HepG2 (cell line): Measurements from ENCODE around the gene CACNG7. TPM values are rescaled to one million over a fixed set of nuclear protein-coding genes. Genes with fewer than 3 reads are reported as not detected.

Source experiments
- BRD4 ChIP-seq: sonication (generic); formaldehyde crosslinking; IDR thresholded peaks from 2 replicates; pipeline ENCODE4 v1.4.0; 2020; ENCODE audit warnings: missing genetic modification reagents
- CBX1 ChIP-seq: IDR thresholded peaks from one replicate; pipeline ENCODE4 v1.6.1; 2016; ENCODE audit warnings: antibody characterized with exemption, low read depth
- CENPT ChIP-seq: sonication (generic); formaldehyde crosslinking; IDR thresholded peaks from 2 replicates; pipeline ENCODE4 v1.8.0; 2022; ENCODE audit warnings: low read depth, mild to moderate bottlenecking, moderate library complexity, missing genetic modification reagents
- ELF1 ChIP-seq: sonication (generic); formaldehyde crosslinking; IDR thresholded peaks from 2 replicates; pipeline ENCODE4 v1.4.0; 2020; ENCODE audit warnings: missing genetic modification reagents
- ERF ChIP-seq: IDR thresholded peaks from 2 replicates; pipeline ENCODE4 v1.6.1; 2018; ENCODE audit warnings: missing biosample characterization, missing genetic modification reagents
- GATA4 ChIP-seq: sonication (generic); IDR thresholded peaks from 2 replicates; pipeline ENCODE4 v1.6.1; 2016; ENCODE audit warnings: antibody characterized with exemption, low read depth, borderline replicate concordance
- HNF4A ChIP-seq: sonication (generic); formaldehyde crosslinking; IDR thresholded peaks from 2 replicates; pipeline ENCODE4 v1.4.0; 2020; ENCODE audit warnings: missing genetic modification reagents
- MEF2D ChIP-seq: sonication (generic); formaldehyde crosslinking; IDR thresholded peaks from 2 replicates; pipeline ENCODE4 v1.5.1; 2020; ENCODE audit warnings: mild to moderate bottlenecking, missing genetic modification reagents
- NFE2L2 ChIP-seq: fragments of 150-350 bp; IDR thresholded peaks from 2 replicates; pipeline ENCODE4 v1.6.1; 2014; ENCODE audit warnings: low read length
- PHF5A ChIP-seq: IDR thresholded peaks from one replicate; pipeline ENCODE4 v1.6.1; 2018; ENCODE audit warnings: low read depth, missing genetic modification reagents; ENCODE audit not compliant: unreplicated experiment
- RFX5 ChIP-seq: IDR thresholded peaks from 2 replicates; pipeline ENCODE4 v1.6.1; 2011; ENCODE audit warnings: low read depth, low read length, improper control_type of control experiment
- STAT5B ChIP-seq: sonication (generic); formaldehyde crosslinking; IDR thresholded peaks from 2 replicates; pipeline ENCODE4 v1.4.0; 2020; ENCODE audit warnings: missing genetic modification reagents
- THAP11 ChIP-seq: IDR thresholded peaks from 2 replicates; pipeline ENCODE4 v1.6.1; 2016; ENCODE audit warnings: missing biosample characterization, missing genetic modification reagents
- WIZ ChIP-seq: sonication (generic); formaldehyde crosslinking; IDR thresholded peaks from 2 replicates; pipeline ENCODE4 v1.5.1; 2020; ENCODE audit warnings: mild to moderate bottlenecking, missing genetic modification reagents
- XRCC5 ChIP-seq: fragments of 200-400 bp; formaldehyde crosslinking; optimal IDR thresholded peaks from 2 replicates; pipeline ENCODE3; 2017; ENCODE audit warnings: mild to moderate bottlenecking, low read length
- ZNF577 ChIP-seq: sonication (generic); formaldehyde crosslinking; IDR thresholded peaks from 2 replicates; pipeline ENCODE4 v1.4.0; 2020; ENCODE audit warnings: mild to moderate bottlenecking, low read depth, missing genetic modification reagents, borderline replicate concordance
- ZNF644 ChIP-seq: IDR thresholded peaks from 2 replicates; pipeline ENCODE4 v1.6.1; 2016; ENCODE audit warnings: low read depth
- polyA plus RNA-seq, 8 experiments: library from polyadenylated mRNA; depleted of rRNA in 3 of 8; stranded (reverse) in 7 of 8; unstranded in 1 of 8; fragments of >200 nt; fragmentation: Illumina TruSeq in 4 of 8; extraction: Trizol in 4 of 8; gene quantifications; 2 replicates each; pipeline versions ENCODE4 v1.2.1 to v1.2.3, GENCODE V29; 2011 to 2016; ENCODE audit warnings: low read depth in 4 of 8, missing spikeins in 1 of 8, mixed read lengths in 1 of 8; ENCODE audit not compliant: insufficient read depth in 1 of 8
- total RNA-seq, 5 experiments: library from RNA; depleted of rRNA; stranded (reverse); fragments of >200 nt; fragmentation: Illumina TruSeq; extraction: Trizol; gene quantifications; 2 replicates each; pipeline ENCODE4 v1.2.3, GENCODE V29; 2016; ENCODE audit warnings: low read depth in 1 of 5
- TF ChIP-seq, protein P1 (sequence below): sonication (generic); formaldehyde crosslinking; IDR thresholded peaks from 2 replicates; pipeline ENCODE4 v1.5.1; 2020; ENCODE audit warnings: mild to moderate bottlenecking, missing genetic modification reagents, borderline replicate concordance
- TF ChIP-seq, protein P2 (sequence below): sonication (generic); formaldehyde crosslinking; IDR thresholded peaks from 2 replicates; pipeline ENCODE4 v1.4.0; 2020; ENCODE audit warnings: missing genetic modification reagents
- TF ChIP-seq, protein P3 (sequence below): sonication (generic); formaldehyde crosslinking; IDR thresholded peaks from 2 replicates; pipeline ENCODE4 v1.5.0; 2020; ENCODE audit warnings: missing genetic modification reagents
- TF ChIP-seq, protein P4 (sequence below): sonication (generic); formaldehyde crosslinking; IDR thresholded peaks from 2 replicates; pipeline ENCODE4 v1.8.1; 2022; ENCODE audit warnings: mild to moderate bottlenecking, missing genetic modification reagents
- TF ChIP-seq, protein P5 (sequence below): sonication (generic); formaldehyde crosslinking; IDR thresholded peaks from 2 replicates; pipeline ENCODE4 v1.4.0; 2020; ENCODE audit warnings: missing genetic modification reagents, mild to moderate bottlenecking, borderline replicate concordance

The CACNG7 gene
- total and polyA plus RNA-seq, 2 of the 13 experiments (the other 11 are each of a cell fraction or from before 2014, with no cell fraction given), result not detected

DNA sequence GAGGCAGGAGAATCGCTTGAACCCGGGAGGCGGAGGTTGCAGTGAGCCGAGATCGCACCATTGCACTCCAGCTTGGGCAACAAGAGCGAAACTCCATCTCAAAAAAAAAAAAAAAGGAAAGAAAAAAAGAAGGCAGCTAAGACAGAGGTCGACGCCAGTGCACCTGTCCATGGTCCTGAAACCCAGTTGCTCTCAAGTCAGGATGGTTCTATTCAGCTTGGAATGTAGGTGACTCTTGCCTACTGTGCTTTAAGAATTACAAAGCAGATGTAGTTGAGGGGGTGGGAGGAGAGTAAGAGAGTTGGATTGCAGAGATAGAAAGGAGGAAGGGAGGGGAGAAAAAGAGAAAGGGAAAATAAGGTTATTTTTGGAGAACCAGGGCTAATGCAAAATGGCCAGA is 18.7 kb downstream of the CACNG7 start (continued):
- TF ChIP-seq, protein P1, sequence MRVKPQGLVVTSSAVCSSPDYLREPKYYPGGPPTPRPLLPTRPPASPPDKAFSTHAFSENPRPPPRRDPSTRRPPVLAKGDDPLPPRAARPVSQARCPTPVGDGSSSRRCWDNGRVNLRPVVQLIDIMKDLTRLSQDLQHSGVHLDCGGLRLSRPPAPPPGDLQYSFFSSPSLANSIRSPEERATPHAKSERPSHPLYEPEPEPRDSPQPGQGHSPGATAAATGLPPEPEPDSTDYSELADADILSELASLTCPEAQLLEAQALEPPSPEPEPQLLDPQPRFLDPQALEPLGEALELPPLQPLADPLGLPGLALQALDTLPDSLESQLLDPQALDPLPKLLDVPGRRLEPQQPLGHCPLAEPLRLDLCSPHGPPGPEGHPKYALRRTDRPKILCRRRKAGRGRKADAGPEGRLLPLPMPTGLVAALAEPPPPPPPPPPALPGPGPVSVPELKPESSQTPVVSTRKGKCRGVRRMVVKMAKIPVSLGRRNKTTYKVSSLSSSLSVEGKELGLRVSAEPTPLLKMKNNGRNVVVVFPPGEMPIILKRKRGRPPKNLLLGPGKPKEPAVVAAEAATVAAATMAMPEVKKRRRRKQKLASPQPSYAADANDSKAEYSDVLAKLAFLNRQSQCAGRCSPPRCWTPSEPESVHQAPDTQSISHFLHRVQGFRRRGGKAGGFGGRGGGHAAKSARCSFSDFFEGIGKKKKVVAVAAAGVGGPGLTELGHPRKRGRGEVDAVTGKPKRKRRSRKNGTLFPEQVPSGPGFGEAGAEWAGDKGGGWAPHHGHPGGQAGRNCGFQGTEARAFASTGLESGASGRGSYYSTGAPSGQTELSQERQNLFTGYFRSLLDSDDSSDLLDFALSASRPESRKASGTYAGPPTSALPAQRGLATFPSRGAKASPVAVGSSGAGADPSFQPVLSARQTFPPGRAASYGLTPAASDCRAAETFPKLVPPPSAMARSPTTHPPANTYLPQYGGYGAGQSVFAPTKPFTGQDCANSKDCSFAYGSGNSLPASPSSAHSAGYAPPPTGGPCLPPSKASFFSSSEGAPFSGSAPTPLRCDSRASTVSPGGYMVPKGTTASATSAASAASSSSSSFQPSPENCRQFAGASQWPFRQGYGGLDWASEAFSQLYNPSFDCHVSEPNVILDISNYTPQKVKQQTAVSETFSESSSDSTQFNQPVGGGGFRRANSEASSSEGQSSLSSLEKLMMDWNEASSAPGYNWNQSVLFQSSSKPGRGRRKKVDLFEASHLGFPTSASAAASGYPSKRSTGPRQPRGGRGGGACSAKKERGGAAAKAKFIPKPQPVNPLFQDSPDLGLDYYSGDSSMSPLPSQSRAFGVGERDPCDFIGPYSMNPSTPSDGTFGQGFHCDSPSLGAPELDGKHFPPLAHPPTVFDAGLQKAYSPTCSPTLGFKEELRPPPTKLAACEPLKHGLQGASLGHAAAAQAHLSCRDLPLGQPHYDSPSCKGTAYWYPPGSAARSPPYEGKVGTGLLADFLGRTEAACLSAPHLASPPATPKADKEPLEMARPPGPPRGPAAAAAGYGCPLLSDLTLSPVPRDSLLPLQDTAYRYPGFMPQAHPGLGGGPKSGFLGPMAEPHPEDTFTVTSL (CRISPR knock-in tag), result no peak
- TF ChIP-seq BRD4 (CRISPR knock-in tag) (no peak), ERF (CRISPR knock-in tag) (0 out of 2 replicates have a peak, but pooled peaks have one; percentile 47), HNF4A (CRISPR knock-in tag) (no peak), ELF1 (CRISPR knock-in tag) (no peak), RFX5 (no peak), CBX1 (no peak), MEF2D (CRISPR knock-in tag) (peak; percentile 52; the same call in 1 of the 2 replicates), ZNF644 (CRISPR knock-in tag) (no peak), ZNF577 (CRISPR knock-in tag) (no peak), XRCC5 (no peak), CENPT (CRISPR knock-in tag) (no peak), THAP11 (CRISPR knock-in tag) (peak; percentile 17; the same call in 1 of the 2 replicates), GATA4 (no peak), WIZ (CRISPR knock-in tag) (peak; percentile 71; the same call in 1 of the 2 replicates), PHF5A (CRISPR knock-in tag) (no peak), STAT5B (CRISPR knock-in tag) (no peak), NFE2L2 (no peak)
- TF ChIP-seq, protein P2, sequence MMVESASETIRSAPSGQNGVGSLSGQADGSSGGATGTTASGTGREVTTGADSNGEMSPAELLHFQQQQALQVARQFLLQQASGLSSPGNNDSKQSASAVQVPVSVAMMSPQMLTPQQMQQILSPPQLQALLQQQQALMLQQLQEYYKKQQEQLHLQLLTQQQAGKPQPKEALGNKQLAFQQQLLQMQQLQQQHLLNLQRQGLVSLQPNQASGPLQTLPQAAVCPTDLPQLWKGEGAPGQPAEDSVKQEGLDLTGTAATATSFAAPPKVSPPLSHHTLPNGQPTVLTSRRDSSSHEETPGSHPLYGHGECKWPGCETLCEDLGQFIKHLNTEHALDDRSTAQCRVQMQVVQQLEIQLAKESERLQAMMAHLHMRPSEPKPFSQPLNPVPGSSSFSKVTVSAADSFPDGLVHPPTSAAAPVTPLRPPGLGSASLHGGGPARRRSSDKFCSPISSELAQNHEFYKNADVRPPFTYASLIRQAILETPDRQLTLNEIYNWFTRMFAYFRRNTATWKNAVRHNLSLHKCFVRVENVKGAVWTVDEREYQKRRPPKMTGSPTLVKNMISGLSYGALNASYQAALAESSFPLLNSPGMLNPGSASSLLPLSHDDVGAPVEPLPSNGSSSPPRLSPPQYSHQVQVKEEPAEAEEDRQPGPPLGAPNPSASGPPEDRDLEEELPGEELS (CRISPR knock-in tag), result no peak
- TF ChIP-seq, protein P3, sequence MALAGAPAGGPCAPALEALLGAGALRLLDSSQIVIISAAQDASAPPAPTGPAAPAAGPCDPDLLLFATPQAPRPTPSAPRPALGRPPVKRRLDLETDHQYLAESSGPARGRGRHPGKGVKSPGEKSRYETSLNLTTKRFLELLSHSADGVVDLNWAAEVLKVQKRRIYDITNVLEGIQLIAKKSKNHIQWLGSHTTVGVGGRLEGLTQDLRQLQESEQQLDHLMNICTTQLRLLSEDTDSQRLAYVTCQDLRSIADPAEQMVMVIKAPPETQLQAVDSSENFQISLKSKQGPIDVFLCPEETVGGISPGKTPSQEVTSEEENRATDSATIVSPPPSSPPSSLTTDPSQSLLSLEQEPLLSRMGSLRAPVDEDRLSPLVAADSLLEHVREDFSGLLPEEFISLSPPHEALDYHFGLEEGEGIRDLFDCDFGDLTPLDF, result no peak
- TF ChIP-seq, protein P4, sequence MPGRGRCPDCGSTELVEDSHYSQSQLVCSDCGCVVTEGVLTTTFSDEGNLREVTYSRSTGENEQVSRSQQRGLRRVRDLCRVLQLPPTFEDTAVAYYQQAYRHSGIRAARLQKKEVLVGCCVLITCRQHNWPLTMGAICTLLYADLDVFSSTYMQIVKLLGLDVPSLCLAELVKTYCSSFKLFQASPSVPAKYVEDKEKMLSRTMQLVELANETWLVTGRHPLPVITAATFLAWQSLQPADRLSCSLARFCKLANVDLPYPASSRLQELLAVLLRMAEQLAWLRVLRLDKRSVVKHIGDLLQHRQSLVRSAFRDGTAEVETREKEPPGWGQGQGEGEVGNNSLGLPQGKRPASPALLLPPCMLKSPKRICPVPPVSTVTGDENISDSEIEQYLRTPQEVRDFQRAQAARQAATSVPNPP (CRISPR knock-in tag), result no peak
- TF ChIP-seq, protein P5, sequence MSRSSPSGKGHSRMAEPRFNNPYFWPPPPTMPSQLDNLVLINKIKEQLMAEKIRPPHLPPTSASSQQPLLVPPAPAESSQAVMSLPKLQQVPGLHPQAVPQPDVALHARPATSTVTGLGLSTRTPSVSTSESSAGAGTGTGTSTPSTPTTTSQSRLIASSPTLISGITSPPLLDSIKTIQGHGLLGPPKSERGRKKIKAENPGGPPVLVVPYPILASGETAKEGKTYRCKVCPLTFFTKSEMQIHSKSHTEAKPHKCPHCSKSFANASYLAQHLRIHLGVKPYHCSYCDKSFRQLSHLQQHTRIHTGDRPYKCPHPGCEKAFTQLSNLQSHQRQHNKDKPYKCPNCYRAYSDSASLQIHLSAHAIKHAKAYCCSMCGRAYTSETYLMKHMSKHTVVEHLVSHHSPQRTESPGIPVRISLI (CRISPR knock-in tag), result peak; percentile 68; the same call in 1 of the 2 replicates
